ENCODE measurements around the gene IFNA21.
"Not testable (repeated sequence)": the region's sequence is repeated elsewhere in the genome, so short reads cannot be mapped to it uniquely, and the experiment has no call there.

GRCh38 chr9:21210782-21211181, 44.3 kb upstream of the IFNA21 start:
- TF ChIP-seq EP300 (IDR thresholded peaks at IDR 0.05; ENCODE audit: low read depth); CTCF (IDR thresholded peaks at IDR 0.05): not testable (repeated sequence)
